Fibroblast of the aortic adventitia (primary cell): ENCODE results near the gene MAGI3. TPM values are rescaled to one million over a fixed set of nuclear protein-coding genes. Genes with fewer than 3 reads are reported as not detected.
A peak's percentile ranks its signal among the peaks of the same experiment; 100 is the strongest.

Experiments
- DNase-seq: peaks from one replicate; pipeline ENCODE4 v3.0.0-alpha.2; 2010; ENCODE audit warnings: low read depth
- H3K4me3 ChIP-seq: 2 replicates; pipeline ENCODE4 v1.5.1; 2011; ENCODE audit warnings: low read depth, mild to moderate bottlenecking, control low read depth, low read length, moderate library complexity
- CTCF ChIP-seq: IDR thresholded peaks from 2 replicates; pipeline ENCODE4 v1.5.1; 2011; ENCODE audit warnings: mild to moderate bottlenecking, low read length, control low read depth, inconsistent platforms; ENCODE audit not compliant: insufficient read depth
- total RNA-seq: library from RNA; depleted of rRNA; stranded (reverse); fragments of >200 nt; gene quantifications from 2 replicates; pipeline ENCODE4 v1.2.3, GENCODE V29; 2012; ENCODE audit warnings: low replicate concordance

MAGI3 gene
- total RNA-seq, 1 donor = 16.1 TPM

- no peak overlapping the region for H3K4me3 ChIP-seq
- no peak for DNase-seq
- TF ChIP-seq CTCF = no peak
Measured at GRCh38 chr1:113659556-113659955, 269.2 kb downstream of the MAGI3 start.

- no peak for DNase-seq
- H3K4me3 ChIP-seq = no peak overlapping the region
- TF ChIP-seq CTCF = no peak
Measured at GRCh38 chr1:113660088-113660487, 269.8 kb downstream of the MAGI3 start.

- DNase-seq = no peak
- no peak for TF ChIP-seq CTCF
- H3K4me3 ChIP-seq = no peak overlapping the region
Measured at GRCh38 chr1:113662101-113662500, 271.8 kb downstream of the MAGI3 start.

- no peak for TF ChIP-seq CTCF
- peak; percentile 46 for DNase-seq
- no peak overlapping the region for H3K4me3 ChIP-seq
Measured at GRCh38 chr1:113663165-113663951, 273.0 kb downstream of the MAGI3 start.

GRCh38 chr1:113665071-113665470 lies 274.8 kb downstream of the MAGI3 start:
- H3K4me3 ChIP-seq = no peak overlapping the region
- no peak for TF ChIP-seq CTCF
- no peak for DNase-seq

GRCh38 chr1:113666126-113666525 lies 275.8 kb downstream of the MAGI3 start:
- H3K4me3 ChIP-seq = no peak overlapping the region
- DNase-seq = no peak
- no peak for TF ChIP-seq CTCF

- no peak for TF ChIP-seq CTCF
- DNase-seq = no peak
Measured at GRCh38 chr1:113669988-113670387, 279.7 kb downstream of the MAGI3 start.

More at GRCh38 chr1:113669988-113670387, 279.7 kb downstream of the MAGI3 start:
- no peak overlapping the region for H3K4me3 ChIP-seq
